OCI-LY3 (cell line): ENCODE data around the gene ZNF277.

Experiments
- H2AFZ ChIP-seq: fragments of 200-600, 300-600 bp; shearing (Covaris generic); 2 replicates; pipeline ENCODE4 v1.6.0; 2014; ENCODE audit warnings: antibody characterized with exemption, low read depth, low read length
- H3K27ac ChIP-seq: fragments of 200-600, 300-600 bp; sonication (generic); 2 replicates; pipeline ENCODE4 v1.5.1; 2014; ENCODE audit warnings: mild to moderate bottlenecking, low read length, moderate library complexity, mixed read lengths
- H3K27me3 ChIP-seq: fragments of 200-600, 300-600 bp; sonication (generic); 2 replicates; pipeline ENCODE4 v1.6.1; 2014; ENCODE audit warnings: low read depth, low read length, mixed read lengths
- H3K36me3 ChIP-seq: fragments of 200-600, 300-600 bp; sonication (generic); replicated peaks from 2 replicates; pipeline ENCODE3; 2014; ENCODE audit warnings: low read depth, low read length, mixed read lengths
- H3K4me1 ChIP-seq: fragments of 300-600, 200-600 bp; sonication (generic); 2 replicates; pipeline ENCODE4 v1.6.1; 2014; ENCODE audit warnings: low read length, mixed read lengths
- H3K4me2 ChIP-seq: fragments of 200-600, 300-600 bp; sonication (generic); 2 replicates; pipeline ENCODE4 v1.6.1; 2014; ENCODE audit warnings: low read length, mixed read lengths
- H3K4me3 ChIP-seq: fragments of 300-600, 200-600 bp; sonication (generic); 2 replicates; pipeline ENCODE4 v1.5.1; 2014; ENCODE audit warnings: antibody characterized with exemption, mild to moderate bottlenecking, low read length, moderate library complexity
- H3K79me2 ChIP-seq: fragments of 300-600, 200-600 bp; shearing (Covaris generic); 2 replicates; pipeline ENCODE4 v1.6.1; 2014; ENCODE audit warnings: mild to moderate bottlenecking, low read length, mixed read lengths
- H3K9ac ChIP-seq: fragments of 300-600, 200-600 bp; shearing (Covaris generic); 2 replicates; pipeline ENCODE4 v1.6.0; 2014; ENCODE audit warnings: mild to moderate bottlenecking, low read length, moderate library complexity
- H3K9me3 ChIP-seq: fragments of 200-600, 300-600 bp; shearing (Covaris generic); 2 replicates; pipeline ENCODE4 v1.6.1; 2014; ENCODE audit warnings: low read length, mixed read lengths; ENCODE audit not compliant: insufficient read depth
- H4K20me1 ChIP-seq: fragments of 200-600, 300-600 bp; sonication (generic); 2 replicates; pipeline ENCODE4 v1.6.1; 2016; ENCODE audit warnings: low read length, mixed read lengths; ENCODE audit not compliant: insufficient read depth
- CTCF ChIP-seq: fragments of 200-600, 300-600 bp; sonication (generic); IDR thresholded peaks from 2 replicates; pipeline ENCODE4 v1.5.1; 2014; ENCODE audit warnings: antibody characterized with exemption, low read length, low read depth
- EZH2phosphoT487 ChIP-seq: fragments of 200-600 bp; shearing (Covaris generic); IDR thresholded peaks from 2 replicates; pipeline ENCODE4 v1.6.1; 2018; ENCODE audit warnings: antibody characterized with exemption, mixed run types, low read depth

Gene ZNF277

GRCh38 chr7:112215787-112216186 is 9.3 kb downstream of the ZNF277 start:
- H3K27me3 ChIP-seq, result no peaks in the 10 kb centered on the region
- no peak overlapping the region for H2AFZ ChIP-seq
- H3K4me1 ChIP-seq, result no peaks in the 10 kb centered on the region
- H3K4me3 ChIP-seq, result no peak overlapping the region
- no peak overlapping the region for H3K27ac ChIP-seq
- TF ChIP-seq CTCF (no peak), EZH2phosphoT487 (no peak)
- H3K36me3 ChIP-seq, result no peaks in the 10 kb centered on the region
- H3K79me2 ChIP-seq, result peaks cover 4% of the 10 kb centered on the region; the same call in 1 of the 2 replicates
- H3K9ac ChIP-seq, result no peak overlapping the region
- peaks cover 14% of the 10 kb centered on the region for H4K20me1 ChIP-seq
- no peak overlapping the region for H3K4me2 ChIP-seq
- no peaks in the 10 kb centered on the region for H3K9me3 ChIP-seq

GRCh38 chr7:112220877-112221434 is 14.5 kb downstream of the ZNF277 start:
- H3K4me1 ChIP-seq, result no peaks in the 10 kb centered on the region
- H3K4me2 ChIP-seq, result no peak overlapping the region
- H3K79me2 ChIP-seq, result peaks cover 12% of the 10 kb centered on the region
- no peaks in the 10 kb centered on the region for H4K20me1 ChIP-seq
- no peak overlapping the region for H3K27ac ChIP-seq
- no peak overlapping the region for H2AFZ ChIP-seq
- H3K4me3 ChIP-seq, result no peak overlapping the region
- no peak overlapping the region for H3K9ac ChIP-seq
- H3K36me3 ChIP-seq, result no peaks in the 10 kb centered on the region
- no peaks in the 10 kb centered on the region for H3K27me3 ChIP-seq
- H3K9me3 ChIP-seq, result no peaks in the 10 kb centered on the region
- TF ChIP-seq CTCF (no peak), EZH2phosphoT487 (no peak)

- H3K27ac ChIP-seq, result no peak overlapping the region
- TF ChIP-seq EZH2phosphoT487 (no peak), CTCF (no peak)
- H3K4me1 ChIP-seq, result no peaks in the 10 kb centered on the region
- peaks cover 12% of the 10 kb centered on the region for H3K79me2 ChIP-seq
- no peaks in the 10 kb centered on the region for H3K9me3 ChIP-seq
- no peak overlapping the region for H2AFZ ChIP-seq
- H3K36me3 ChIP-seq, result no peaks in the 10 kb centered on the region
- H3K9ac ChIP-seq, result no peak overlapping the region
- H3K4me3 ChIP-seq, result no peak overlapping the region
- no peaks in the 10 kb centered on the region for H3K27me3 ChIP-seq
- no peaks in the 10 kb centered on the region for H4K20me1 ChIP-seq
- no peak overlapping the region for H3K4me2 ChIP-seq
Observed at GRCh38 chr7:112223310-112223709, 16.8 kb downstream of the ZNF277 start.

- Histone ChIP-seq H3K4me1 (no peaks in the 10 kb centered on the region), H3K9ac (no peak overlapping the region), H2AFZ (no peak overlapping the region), H3K4me2 (no peak overlapping the region), H3K79me2 (peaks cover 12% of the 10 kb centered on the region), H3K9me3 (no peaks in the 10 kb centered on the region), H3K4me3 (no peak overlapping the region), H3K27ac (no peak overlapping the region), H3K36me3 (no peaks in the 10 kb centered on the region), H3K27me3 (no peaks in the 10 kb centered on the region), H4K20me1 (no peaks in the 10 kb centered on the region)
- TF ChIP-seq EZH2phosphoT487, result no peak
- TF ChIP-seq CTCF, result no peak
Observed at GRCh38 chr7:112224186-112224585, 17.7 kb downstream of the ZNF277 start.
